ENCODE data around the gene PRR7.
A peak's percentile ranks its signal among the peaks of the same experiment; 100 is the strongest.

Gene PRR7

DNA sequence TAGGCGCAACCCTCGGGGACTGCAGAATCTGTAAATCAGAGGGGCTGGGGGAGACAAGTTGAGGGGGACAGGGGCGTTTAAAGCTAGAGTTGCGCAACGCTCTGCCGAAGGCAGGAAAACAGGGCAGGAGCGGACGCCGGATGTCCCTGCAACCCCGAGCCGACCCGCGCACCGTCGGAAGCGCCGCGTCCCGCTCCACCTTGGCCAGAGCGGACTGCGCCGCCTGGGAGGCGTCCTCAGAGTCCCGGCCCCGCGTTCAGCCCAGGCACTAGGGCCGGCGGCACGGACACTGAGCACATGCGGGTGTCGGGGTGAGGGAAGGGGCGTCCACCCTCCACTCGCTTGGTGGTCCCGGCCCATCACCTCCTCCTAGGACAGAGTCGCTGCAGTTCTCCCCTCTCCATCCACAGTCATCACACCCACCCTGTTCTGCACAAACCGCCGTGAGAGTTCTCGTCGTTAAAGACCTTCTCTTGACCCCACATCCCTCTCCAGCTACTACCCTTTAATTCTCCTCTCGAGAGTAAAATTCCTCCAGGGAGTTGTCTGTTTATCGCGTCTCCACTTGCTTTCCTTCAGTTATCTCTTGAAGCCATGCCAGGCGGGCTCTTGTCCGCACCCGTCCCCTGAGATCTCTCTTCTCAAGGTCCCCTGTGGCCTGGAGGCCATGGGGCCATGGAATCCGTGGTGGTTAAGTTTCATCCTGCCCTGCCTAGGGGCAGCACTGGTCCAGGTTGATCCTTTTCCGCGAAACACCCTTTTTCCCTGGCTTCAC lies 51.6 kb downstream of the PRR7 start:
- DNase-seq (ENCODE audit: low read depth): peak; percentile 29
- TF ChIP-seq, protein P1, sequence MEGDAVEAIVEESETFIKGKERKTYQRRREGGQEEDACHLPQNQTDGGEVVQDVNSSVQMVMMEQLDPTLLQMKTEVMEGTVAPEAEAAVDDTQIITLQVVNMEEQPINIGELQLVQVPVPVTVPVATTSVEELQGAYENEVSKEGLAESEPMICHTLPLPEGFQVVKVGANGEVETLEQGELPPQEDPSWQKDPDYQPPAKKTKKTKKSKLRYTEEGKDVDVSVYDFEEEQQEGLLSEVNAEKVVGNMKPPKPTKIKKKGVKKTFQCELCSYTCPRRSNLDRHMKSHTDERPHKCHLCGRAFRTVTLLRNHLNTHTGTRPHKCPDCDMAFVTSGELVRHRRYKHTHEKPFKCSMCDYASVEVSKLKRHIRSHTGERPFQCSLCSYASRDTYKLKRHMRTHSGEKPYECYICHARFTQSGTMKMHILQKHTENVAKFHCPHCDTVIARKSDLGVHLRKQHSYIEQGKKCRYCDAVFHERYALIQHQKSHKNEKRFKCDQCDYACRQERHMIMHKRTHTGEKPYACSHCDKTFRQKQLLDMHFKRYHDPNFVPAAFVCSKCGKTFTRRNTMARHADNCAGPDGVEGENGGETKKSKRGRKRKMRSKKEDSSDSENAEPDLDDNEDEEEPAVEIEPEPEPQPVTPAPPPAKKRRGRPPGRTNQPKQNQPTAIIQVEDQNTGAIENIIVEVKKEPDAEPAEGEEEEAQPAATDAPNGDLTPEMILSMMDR (IDR thresholded peaks at IDR 0.05; ENCODE audit: insufficient read depth, low read depth, low read length, missing control alignments): no peak
- peak overlapping the region; percentile 75 for H3K4me3 ChIP-seq (ENCODE audit: low read length)

- DNase-seq (ENCODE audit: low read depth): no peak
- no peak overlapping the region for H3K4me3 ChIP-seq (ENCODE audit: low read length)
- TF ChIP-seq, protein P1 (IDR thresholded peaks at IDR 0.05; ENCODE audit: insufficient read depth, low read depth, low read length, missing control alignments): no peak
Measured at GRCh38 chr5:177499842-177500241, 53.2 kb downstream of the PRR7 start.

DNA sequence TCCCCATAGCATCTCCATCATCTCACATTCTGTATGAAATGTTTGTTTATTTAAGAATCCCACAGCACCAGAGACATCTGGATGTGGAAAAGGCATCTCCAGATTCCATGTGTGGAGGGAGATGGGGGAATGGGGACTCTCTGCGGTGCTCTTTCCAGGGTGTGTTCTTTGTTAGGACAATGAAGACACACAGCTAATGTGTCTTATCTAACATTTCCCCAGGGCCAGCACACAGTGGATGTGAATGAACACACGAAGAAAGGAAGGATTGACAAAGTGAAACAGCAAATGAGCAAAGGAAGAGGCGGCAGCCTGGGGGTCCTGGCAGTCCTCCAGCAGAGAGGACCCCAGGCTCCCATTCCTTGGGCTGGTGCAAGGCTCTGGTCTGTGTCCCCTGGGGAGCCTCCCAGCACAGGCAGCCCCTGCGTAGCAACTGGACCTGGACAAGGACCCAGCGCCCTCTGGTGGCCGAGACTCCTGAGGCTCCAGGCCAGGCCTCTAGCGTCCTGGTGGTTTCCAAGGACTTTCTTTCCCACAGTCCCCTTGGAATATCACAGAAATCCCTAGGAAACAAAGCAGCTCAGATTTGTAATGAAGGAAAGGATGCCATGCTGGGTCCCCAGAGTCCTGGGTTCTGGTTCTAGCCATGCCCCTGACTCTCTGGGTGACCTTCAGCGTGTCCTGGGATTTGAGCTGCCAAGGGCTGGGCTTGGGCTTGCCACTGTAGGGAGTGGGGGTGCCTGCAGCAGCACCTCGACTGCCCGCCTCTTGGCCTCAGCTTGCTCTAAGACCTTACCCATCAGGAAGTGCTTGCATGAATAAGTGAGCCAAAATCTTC lies 54.3 kb downstream of the PRR7 start:
- TF ChIP-seq, protein P1 (IDR thresholded peaks at IDR 0.05; ENCODE audit: insufficient read depth, low read depth, low read length, missing control alignments): peak; percentile 92
- DNase-seq (ENCODE audit: low read depth): peak; percentile 82
- no peak overlapping the region for H3K4me3 ChIP-seq (ENCODE audit: low read length)

DNA sequence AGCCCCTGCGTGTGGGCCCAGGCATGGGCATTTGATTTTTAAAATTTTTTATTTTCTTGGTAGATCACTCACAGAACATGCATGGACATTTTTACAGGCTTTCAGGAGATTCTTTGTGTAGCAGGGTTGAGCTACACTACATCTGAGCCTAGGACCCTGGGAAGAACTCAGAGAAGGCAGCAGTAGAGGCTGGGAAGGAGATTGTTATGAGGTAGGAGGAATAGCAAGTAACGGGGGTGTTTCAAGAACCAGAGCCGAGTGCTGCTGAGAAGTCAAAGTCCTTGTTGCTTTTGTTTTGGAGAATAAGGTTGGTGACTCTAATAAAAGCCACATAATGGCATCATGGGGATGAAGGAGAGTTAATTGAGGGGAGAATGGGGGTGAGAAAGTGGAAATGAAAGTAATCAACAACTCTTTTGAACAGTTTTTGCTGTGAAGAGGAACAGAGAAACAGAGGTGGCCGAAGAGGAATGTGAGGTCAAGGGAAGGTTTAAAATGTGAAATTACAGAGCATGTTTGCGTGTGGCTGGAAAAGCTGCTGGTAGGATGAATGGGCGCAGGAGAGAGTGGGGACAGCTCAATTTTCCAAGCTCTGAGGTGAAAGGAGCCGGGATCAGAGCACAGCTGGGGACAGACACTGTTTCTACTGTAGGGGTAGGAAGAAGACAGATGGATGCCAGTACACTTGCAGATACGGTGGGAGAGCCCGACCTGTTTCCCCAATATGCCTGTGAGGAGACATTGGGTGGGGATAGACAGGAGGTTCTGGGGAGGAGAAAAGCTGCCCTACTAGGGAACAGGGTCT lies 55.5 kb downstream of the PRR7 start:
- DNase-seq (ENCODE audit: low read depth): no peak
- no peak overlapping the region for H3K4me3 ChIP-seq (ENCODE audit: low read length)
- TF ChIP-seq, protein P1 (IDR thresholded peaks at IDR 0.05; ENCODE audit: insufficient read depth, low read depth, low read length, missing control alignments): no peak

- H3K4me3 ChIP-seq (ENCODE audit: low read length): no peak overlapping the region
- no peak for DNase-seq (ENCODE audit: low read depth)
- TF ChIP-seq, protein P1 (IDR thresholded peaks at IDR 0.05; ENCODE audit: insufficient read depth, low read depth, low read length, missing control alignments): no peak
Measured at GRCh38 chr5:177502886-177503285, 56.3 kb downstream of the PRR7 start.

DNA sequence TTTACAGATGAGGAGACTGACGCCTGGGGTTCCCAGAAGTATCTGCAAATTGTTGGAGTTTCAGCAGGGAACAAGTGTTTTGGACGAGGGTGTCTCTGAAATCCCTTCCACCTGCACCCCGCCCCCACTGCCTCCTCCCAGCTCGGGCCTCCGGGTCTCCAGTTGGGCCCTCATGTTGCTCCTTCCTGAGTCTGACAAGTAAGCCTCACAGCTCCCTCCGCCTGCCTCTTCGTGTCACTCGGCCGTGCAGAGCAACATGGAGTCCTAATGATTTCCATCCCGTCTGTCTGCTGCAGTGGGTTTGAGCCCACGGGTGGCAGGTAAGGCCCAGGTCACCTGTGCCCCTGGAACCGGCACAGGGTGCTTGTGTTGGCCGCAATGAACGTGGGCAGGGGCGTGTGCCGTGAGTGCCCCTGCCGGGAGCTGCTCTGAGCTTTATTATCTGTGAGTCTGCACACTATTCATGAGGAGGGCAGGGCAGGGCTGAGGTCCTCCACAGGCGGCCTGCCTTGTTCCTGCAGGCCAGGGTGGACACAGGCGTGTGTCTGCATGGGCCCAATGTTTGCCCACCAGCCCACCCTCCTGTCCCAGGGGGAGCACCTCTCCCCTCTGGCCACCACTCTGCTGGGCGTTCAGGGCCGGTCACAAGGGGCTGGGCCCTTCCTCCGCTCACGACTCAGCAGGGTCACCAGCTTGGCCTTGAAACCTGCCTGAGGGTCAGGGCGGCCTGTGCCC lies 56.9 kb downstream of the PRR7 start:
- TF ChIP-seq, protein P1 (IDR thresholded peaks at IDR 0.05; ENCODE audit: insufficient read depth, low read depth, low read length, missing control alignments): no peak
- H3K4me3 ChIP-seq (ENCODE audit: low read length): no peak overlapping the region

More for the DNA sequence above, 56.9 kb downstream of the PRR7 start:
- no peak for DNase-seq (ENCODE audit: low read depth)

Measured in epithelial cell of esophagus (primary cell).